GM13977 (cell line): ENCODE data around the gene INPP5F.

ENCODE experiments used
- DNase-seq: peaks from one replicate; pipeline ENCODE4 v3.0.0; 2012; ENCODE audit warnings: low spot score
- CTCF ChIP-seq: IDR thresholded peaks from 2 replicates; pipeline ENCODE4 v1.5.1; 2012; ENCODE audit warnings: mild to moderate bottlenecking, control low read depth; ENCODE audit not compliant: insufficient read depth; ENCODE audit errors: extremely low read depth, missing control alignments
- in situ Hi-C: fragments of 300-500 bp; cut with MboI; formaldehyde crosslinking; loops from one replicate; pipeline ENCODE4 v1.12.0; 2022; ENCODE audit warnings: low sequenced_read_pairs, low pct_unique_long_range_greater_than_20kb, mixed read lengths, inconsistent platforms; ENCODE audit not compliant: unreplicated experiment

INPP5F gene

GRCh38 chr10:119801176-119801575, 75.3 kb downstream of the INPP5F start:
- DNase-seq: no peak
- in situ Hi-C loops: no loop called here
- TF ChIP-seq CTCF: no peak

- no peak for TF ChIP-seq CTCF
- DNase-seq: peak; percentile 37
- in situ Hi-C loops: no loop called here
These were observed 76.2 kb downstream of the INPP5F start for GRCh38 chr10:119801998-119802538.

- TF ChIP-seq CTCF: no peak
- no peak for DNase-seq
- in situ Hi-C loops: no loop called here
These were observed 77.4 kb downstream of the INPP5F start for GRCh38 chr10:119803264-119803663.

- in situ Hi-C loops: no loop called here
- DNase-seq: no peak
- TF ChIP-seq CTCF: no peak
These were observed 79.9 kb downstream of the INPP5F start for GRCh38 chr10:119805702-119806230.

- no peak for DNase-seq
- no peak for TF ChIP-seq CTCF
- in situ Hi-C loops: no loop called here
These were observed 80.7 kb downstream of the INPP5F start for GRCh38 chr10:119806334-119807130.

DNA sequence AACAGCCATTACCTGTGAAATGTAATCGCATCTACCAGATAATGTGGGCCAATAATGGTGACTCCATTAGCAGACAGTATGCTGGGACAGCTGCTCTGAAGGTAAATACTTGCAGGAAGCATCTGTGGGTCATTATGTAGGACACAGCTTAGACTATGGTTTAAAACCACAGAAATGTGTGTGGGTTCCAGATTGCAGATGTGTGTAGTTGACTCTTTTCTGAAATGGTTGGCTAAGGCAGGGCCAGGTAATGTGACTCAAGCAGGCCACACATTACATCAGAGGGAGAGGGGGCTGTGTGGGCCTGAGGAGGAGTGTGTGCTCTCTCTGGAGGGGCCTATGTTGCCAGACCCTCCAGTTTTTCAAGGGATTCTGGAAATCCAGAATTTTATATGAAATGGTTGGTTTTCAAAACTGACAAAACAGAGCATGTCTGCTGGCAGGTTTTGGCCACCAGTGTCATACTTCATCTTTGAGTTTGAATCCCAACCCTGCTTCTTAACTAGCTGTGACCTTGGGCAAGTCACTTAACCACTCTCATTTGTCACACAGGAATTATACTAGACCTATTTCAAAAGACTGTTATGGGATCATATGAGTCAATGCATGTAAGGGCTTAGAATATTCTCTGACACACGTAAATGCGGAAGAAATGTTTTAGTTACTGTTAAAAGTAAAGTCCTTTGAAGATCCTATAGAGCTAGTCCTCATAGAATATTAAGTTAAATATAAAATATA, 82.3 kb downstream of the INPP5F start:
- no peak for TF ChIP-seq CTCF
- in situ Hi-C loops: no loop called here
- no peak for DNase-seq
